HepG2 (cell line): ENCODE results near the gene UBXN2A. TPM values are rescaled to one million over a fixed set of nuclear protein-coding genes. Genes with fewer than 3 reads are reported as not detected.

Source experiments
- ATF2 ChIP-seq: sonication (generic); formaldehyde crosslinking; IDR thresholded peaks from 2 replicates; pipeline ENCODE4 v1.4.0; 2020; ENCODE audit warnings: missing genetic modification reagents
- CBFB ChIP-seq: sonication (generic); formaldehyde crosslinking; IDR thresholded peaks from 2 replicates; pipeline ENCODE4 v1.4.0; 2020; ENCODE audit warnings: missing genetic modification reagents
- DNMT1 ChIP-seq: sonication (generic); formaldehyde crosslinking; IDR thresholded peaks from 2 replicates; pipeline ENCODE4 v1.5.1; 2020; ENCODE audit warnings: mild to moderate bottlenecking, missing genetic modification reagents
- E2F1 ChIP-seq: sonication (generic); formaldehyde crosslinking; IDR thresholded peaks from 2 replicates; pipeline ENCODE4 v1.5.0; 2020; ENCODE audit warnings: missing genetic modification reagents
- GATAD1 ChIP-seq: IDR thresholded peaks from 2 replicates; pipeline ENCODE4 v1.6.1; 2016; ENCODE audit warnings: missing genetic modification reagents, missing compliant biosample characterization
- NCOA1 ChIP-seq: sonication (generic); formaldehyde crosslinking; IDR thresholded peaks from 2 replicates; pipeline ENCODE4 v1.9.0; 2021; ENCODE audit warnings: missing genetic modification reagents
- NFKBIZ ChIP-seq: IDR thresholded peaks from 2 replicates; pipeline ENCODE4 v1.6.1; 2018; ENCODE audit warnings: missing genetic modification reagents, missing compliant biosample characterization
- NPAS2 ChIP-seq: sonication (generic); formaldehyde crosslinking; IDR thresholded peaks from 2 replicates; pipeline ENCODE4 v1.8.0; 2022; ENCODE audit warnings: mild to moderate bottlenecking, missing genetic modification reagents, borderline replicate concordance
- PHF8 ChIP-seq: sonication (generic); formaldehyde crosslinking; IDR thresholded peaks from 2 replicates; pipeline ENCODE4 v1.5.0; 2020; ENCODE audit warnings: missing genetic modification reagents
- RAD21 ChIP-seq: fragments of 450-650 bp; formaldehyde crosslinking; IDR thresholded peaks from 2 replicates; pipeline ENCODE4 v1.5.0; 2020; ENCODE audit warnings: mild to moderate bottlenecking
- TSC22D2 ChIP-seq: sonication (generic); formaldehyde crosslinking; IDR thresholded peaks from 2 replicates; pipeline ENCODE4 v1.5.1; 2020; ENCODE audit warnings: missing genetic modification reagents, mild to moderate bottlenecking, borderline replicate concordance
- ZBTB7A ChIP-seq: sonication (generic); formaldehyde crosslinking; IDR thresholded peaks from 2 replicates; pipeline ENCODE4 v1.8.0; 2022; ENCODE audit warnings: mild to moderate bottlenecking, missing genetic modification reagents
- ZNF138 ChIP-seq: sonication (generic); formaldehyde crosslinking; IDR thresholded peaks from 2 replicates; pipeline ENCODE4 v1.5.0; 2020; ENCODE audit warnings: mild to moderate bottlenecking, low read depth, missing genetic modification reagents
- ZNF484 ChIP-seq: sonication (generic); formaldehyde crosslinking; IDR thresholded peaks from 2 replicates; pipeline ENCODE4 v1.5.1; 2020; ENCODE audit warnings: mild to moderate bottlenecking, low read depth, missing genetic modification reagents, borderline replicate concordance
- ZNF501 ChIP-seq: sonication (generic); formaldehyde crosslinking; IDR thresholded peaks from 2 replicates; pipeline ENCODE4 v1.5.1; 2020; ENCODE audit warnings: mild to moderate bottlenecking, moderate library complexity, missing genetic modification reagents
- ZNF746 ChIP-seq: sonication (generic); formaldehyde crosslinking; IDR thresholded peaks from 2 replicates; pipeline ENCODE4 v1.8.0; 2022; ENCODE audit warnings: mild to moderate bottlenecking, missing genetic modification reagents
- ZNF768 ChIP-seq: sonication (generic); formaldehyde crosslinking; IDR thresholded peaks from 2 replicates; pipeline ENCODE4 v1.4.0; 2020; ENCODE audit warnings: missing genetic modification reagents
- ZNF772 ChIP-seq: sonication (generic); formaldehyde crosslinking; IDR thresholded peaks from 2 replicates; pipeline ENCODE4 v1.5.0; 2020; ENCODE audit warnings: mild to moderate bottlenecking, missing genetic modification reagents
- ZNF792 ChIP-seq: IDR thresholded peaks from 2 replicates; pipeline ENCODE4 v1.6.1; 2016
- polyA plus RNA-seq, 8 experiments: library from polyadenylated mRNA; depleted of rRNA in 3 of 8; stranded (reverse) in 7 of 8; unstranded in 1 of 8; fragments of >200 nt; fragmentation: Illumina TruSeq in 4 of 8; extraction: Trizol in 4 of 8; gene quantifications; 2 replicates each; pipeline versions ENCODE4 v1.2.1 to v1.2.3, GENCODE V29; 2011 to 2016; ENCODE audit warnings: low read depth in 4 of 8, missing spikeins in 1 of 8, mixed read lengths in 1 of 8; ENCODE audit not compliant: insufficient read depth in 1 of 8
- total RNA-seq, 5 experiments: library from RNA; depleted of rRNA; stranded (reverse); fragments of >200 nt; fragmentation: Illumina TruSeq; extraction: Trizol; gene quantifications; 2 replicates each; pipeline ENCODE4 v1.2.3, GENCODE V29; 2016; ENCODE audit warnings: low read depth in 1 of 5
- TF ChIP-seq, protein P1 (sequence below): sonication (generic); formaldehyde crosslinking; IDR thresholded peaks from 2 replicates; pipeline ENCODE4 v1.4.0; 2020; ENCODE audit warnings: missing genetic modification reagents
- TF ChIP-seq, protein P2 (sequence below): sonication (generic); formaldehyde crosslinking; IDR thresholded peaks from 2 replicates; pipeline ENCODE4 v1.5.1; 2020; ENCODE audit warnings: mild to moderate bottlenecking, missing genetic modification reagents, moderate library complexity

UBXN2A gene
- total and polyA plus RNA-seq, 2 of the 13 experiments (the other 11 are each of a cell fraction or from before 2014, with no cell fraction given), result 8.3 to 20.9 TPM

DNA sequence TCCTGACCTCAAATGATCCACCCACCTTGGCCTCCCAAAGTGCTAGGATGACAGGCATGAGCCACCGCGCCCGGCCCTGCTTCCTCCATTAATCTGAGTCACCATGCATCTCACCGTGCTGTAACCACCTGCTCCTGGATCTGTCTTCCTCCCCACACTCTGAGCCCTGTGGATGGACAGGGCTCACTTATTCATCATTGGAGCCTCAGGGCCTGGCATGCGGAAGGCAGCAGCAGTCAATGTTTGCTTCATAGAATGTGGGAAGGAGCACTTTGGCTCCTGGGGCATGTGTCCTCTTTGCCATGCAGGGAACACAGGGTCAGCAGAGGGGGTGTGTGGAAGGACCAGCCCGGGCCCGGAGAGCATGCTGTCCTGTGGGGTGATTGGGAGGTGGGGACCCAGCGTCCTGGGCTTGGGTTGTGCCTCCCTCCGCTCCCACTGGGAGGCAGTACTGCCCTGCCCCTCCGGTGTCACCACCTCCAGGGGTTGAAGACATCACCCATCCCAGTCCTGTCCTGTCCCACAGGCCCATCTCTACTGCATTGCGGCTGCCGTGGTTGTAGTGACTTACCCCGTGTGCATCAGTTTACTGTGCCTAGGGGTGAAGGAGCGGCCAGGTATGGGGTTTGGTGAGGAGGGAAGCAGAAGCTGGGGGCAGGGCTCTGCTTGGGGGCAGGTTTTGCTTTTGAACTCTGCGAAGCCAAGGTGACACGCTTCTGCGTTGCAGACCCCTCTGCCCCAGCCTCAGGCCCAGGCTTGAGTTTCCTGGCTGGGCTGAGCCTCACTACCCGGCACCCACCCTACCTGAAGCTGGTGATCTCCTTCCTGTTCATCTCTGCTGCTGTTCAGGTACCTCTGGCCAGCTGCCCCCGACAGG, 81.1 kb downstream of the UBXN2A start (continued):
- TF ChIP-seq ZNF501 (0 out of 2 replicates have a peak, but pooled peaks have one; percentile 21), ZNF484 (CRISPR knock-in tag) (no peak), NCOA1 (no peak), TSC22D2 (0 out of 2 replicates have a peak, but pooled peaks have one; percentile 57), DNMT1 (CRISPR knock-in tag) (0 out of 2 replicates have a peak, but pooled peaks have one; percentile 21), ZNF138 (CRISPR knock-in tag) (no peak), ATF2 (CRISPR knock-in tag) (peak; percentile 33; the same call in 1 of the 2 replicates), CBFB (CRISPR knock-in tag) (0 out of 2 replicates have a peak, but pooled peaks have one; percentile 22), NPAS2 (CRISPR knock-in tag) (0 out of 2 replicates have a peak, but pooled peaks have one; percentile 25), E2F1 (no peak), GATAD1 (CRISPR knock-in tag) (peak; percentile 59; the same call in 1 of the 2 replicates), ZNF792 (CRISPR knock-in tag) (0 out of 2 replicates have a peak, but pooled peaks have one; percentile 61), PHF8 (CRISPR knock-in tag) (0 out of 2 replicates have a peak, but pooled peaks have one; percentile 18), RAD21 (CRISPR knock-in tag) (peak; percentile 97), ZNF772 (peak; percentile 92), ZBTB7A (no peak), NFKBIZ (CRISPR knock-in tag) (no peak), ZNF768 (CRISPR knock-in tag) (peak; percentile 19; the same call in 1 of the 2 replicates), ZNF746 (CRISPR knock-in tag) (no peak)
- TF ChIP-seq, protein P1, sequence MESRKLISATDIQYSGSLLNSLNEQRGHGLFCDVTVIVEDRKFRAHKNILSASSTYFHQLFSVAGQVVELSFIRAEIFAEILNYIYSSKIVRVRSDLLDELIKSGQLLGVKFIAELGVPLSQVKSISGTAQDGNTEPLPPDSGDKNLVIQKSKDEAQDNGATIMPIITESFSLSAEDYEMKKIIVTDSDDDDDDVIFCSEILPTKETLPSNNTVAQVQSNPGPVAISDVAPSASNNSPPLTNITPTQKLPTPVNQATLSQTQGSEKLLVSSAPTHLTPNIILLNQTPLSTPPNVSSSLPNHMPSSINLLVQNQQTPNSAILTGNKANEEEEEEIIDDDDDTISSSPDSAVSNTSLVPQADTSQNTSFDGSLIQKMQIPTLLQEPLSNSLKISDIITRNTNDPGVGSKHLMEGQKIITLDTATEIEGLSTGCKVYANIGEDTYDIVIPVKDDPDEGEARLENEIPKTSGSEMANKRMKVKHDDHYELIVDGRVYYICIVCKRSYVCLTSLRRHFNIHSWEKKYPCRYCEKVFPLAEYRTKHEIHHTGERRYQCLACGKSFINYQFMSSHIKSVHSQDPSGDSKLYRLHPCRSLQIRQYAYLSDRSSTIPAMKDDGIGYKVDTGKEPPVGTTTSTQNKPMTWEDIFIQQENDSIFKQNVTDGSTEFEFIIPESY (CRISPR knock-in tag), result peak; percentile 97
- TF ChIP-seq, protein P2, sequence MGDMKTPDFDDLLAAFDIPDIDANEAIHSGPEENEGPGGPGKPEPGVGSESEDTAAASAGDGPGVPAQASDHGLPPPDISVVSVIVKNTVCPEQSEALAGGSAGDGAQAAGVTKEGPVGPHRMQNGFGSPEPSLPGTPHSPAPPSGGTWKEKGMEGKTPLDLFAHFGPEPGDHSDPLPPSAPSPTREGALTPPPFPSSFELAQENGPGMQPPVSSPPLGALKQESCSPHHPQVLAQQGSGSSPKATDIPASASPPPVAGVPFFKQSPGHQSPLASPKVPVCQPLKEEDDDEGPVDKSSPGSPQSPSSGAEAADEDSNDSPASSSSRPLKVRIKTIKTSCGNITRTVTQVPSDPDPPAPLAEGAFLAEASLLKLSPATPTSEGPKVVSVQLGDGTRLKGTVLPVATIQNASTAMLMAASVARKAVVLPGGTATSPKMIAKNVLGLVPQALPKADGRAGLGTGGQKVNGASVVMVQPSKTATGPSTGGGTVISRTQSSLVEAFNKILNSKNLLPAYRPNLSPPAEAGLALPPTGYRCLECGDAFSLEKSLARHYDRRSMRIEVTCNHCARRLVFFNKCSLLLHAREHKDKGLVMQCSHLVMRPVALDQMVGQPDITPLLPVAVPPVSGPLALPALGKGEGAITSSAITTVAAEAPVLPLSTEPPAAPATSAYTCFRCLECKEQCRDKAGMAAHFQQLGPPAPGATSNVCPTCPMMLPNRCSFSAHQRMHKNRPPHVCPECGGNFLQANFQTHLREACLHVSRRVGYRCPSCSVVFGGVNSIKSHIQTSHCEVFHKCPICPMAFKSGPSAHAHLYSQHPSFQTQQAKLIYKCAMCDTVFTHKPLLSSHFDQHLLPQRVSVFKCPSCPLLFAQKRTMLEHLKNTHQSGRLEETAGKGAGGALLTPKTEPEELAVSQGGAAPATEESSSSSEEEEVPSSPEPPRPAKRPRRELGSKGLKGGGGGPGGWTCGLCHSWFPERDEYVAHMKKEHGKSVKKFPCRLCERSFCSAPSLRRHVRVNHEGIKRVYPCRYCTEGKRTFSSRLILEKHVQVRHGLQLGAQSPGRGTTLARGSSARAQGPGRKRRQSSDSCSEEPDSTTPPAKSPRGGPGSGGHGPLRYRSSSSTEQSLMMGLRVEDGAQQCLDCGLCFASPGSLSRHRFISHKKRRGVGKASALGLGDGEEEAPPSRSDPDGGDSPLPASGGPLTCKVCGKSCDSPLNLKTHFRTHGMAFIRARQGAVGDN, result peak; percentile 53
